ENCODE measurements around the gene SMTN.
"Not testable (repeated sequence)": the region's sequence is repeated elsewhere in the genome, so short reads cannot be mapped to it uniquely, and the experiment has no call there.

SMTN gene

DNA sequence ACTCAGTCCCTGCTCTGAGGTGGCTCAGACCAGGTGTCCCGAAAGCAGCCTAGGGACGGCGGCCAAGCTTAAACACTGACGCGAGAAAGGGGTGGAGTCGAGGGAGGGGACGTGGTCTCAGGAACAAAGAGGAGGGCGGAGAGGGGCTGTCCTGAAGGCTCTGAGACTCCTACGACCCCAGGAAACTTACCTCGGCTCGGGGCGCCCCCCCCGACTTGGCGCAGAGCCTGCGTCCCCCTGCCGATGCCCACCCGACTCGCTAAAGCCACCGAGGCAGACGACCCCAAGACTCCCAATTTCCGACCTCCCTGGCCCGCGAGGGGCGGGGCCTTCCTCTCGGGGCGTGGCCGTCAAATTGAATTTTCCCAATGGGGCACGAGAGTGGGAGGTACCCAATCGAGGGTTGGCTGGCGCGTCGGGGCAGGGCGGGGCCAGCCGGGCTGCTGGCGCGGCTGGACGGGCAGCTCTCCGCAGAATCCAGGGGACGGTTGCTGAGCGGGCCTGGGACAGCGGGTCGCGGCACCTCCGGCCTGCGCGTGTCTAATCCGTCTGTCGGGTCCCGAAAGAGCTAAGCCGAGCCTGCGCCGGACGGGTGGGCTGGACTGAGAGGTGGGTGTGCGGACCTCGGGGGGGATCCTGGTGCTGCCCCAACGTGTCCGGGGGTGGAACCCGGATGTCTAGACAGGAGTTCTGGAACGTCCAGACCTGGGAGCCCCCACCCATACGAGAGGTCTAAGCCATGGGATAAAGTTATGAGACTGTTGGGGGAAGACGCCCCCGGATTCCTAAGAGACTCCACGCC, at the start of gene SMTN:
Gene SMTN, plus strand, starts transcription at position 471 of the 802 bp plus-strand sequence. CDS start 1,941 bp downstream, outside the sequence.
- peak; percentile 77 for DNase-seq

DNA sequence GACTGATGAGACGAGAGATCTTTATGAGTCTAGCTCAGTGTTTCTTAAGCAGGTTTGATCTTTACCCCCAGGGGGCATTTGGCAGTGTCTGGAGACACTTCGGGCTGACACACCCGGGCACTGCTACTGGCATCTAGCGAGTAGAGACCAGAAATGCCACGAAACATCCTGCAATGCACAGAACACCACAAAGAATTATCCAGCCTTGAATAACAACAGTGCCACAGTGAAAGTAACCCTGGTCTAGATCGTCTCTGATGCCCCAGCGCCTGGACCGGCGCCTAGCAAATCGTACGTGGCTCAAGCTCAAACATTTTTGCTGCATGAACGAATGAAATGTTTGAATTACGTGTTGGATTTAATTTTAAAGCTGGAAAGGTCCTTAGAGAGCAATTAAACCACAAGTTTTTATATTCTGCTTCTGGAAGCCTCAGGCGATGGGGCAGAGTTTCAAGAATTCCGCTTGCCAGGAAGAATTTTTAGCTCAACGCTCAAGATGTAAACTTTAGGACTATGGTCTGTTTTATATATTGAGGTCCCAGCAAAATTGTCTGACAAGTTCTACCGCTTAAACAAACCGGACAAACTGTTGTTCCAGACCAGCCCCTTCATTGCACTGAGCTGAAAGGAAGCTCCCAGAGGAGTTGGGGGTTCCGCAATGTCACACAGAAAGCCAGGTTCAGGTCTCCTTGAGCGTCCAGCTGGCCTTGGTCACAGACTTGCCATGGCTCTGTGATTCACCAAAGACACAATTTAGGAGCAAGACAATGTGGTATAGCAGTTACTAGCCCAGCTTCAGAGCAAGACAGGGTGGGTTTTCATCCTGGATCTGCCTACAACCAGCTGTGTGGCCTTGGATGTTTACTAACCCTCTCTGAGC, 44.2 kb upstream of the SMTN start:
- DNase-seq: no peak

DNA sequence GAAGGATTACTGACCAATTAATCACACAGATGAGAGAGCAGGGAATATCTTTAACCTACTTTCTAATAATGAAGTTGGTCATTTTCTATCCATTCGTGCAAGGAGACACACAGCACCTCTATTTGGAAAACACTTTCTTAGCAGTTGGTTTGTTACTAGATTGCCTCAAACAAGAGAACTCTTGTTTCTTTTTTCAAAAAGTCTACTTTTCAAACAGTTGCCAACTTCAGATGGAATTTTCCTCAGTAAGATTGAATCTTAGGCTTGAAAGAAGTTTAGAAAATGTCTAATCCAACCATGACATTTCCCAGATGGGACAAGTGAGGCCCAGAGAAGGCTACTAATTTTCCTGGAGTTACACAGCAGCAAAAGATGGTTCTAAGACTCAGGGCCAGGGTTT, 42.4 kb upstream of the SMTN start:
- no peak for DNase-seq

DNA sequence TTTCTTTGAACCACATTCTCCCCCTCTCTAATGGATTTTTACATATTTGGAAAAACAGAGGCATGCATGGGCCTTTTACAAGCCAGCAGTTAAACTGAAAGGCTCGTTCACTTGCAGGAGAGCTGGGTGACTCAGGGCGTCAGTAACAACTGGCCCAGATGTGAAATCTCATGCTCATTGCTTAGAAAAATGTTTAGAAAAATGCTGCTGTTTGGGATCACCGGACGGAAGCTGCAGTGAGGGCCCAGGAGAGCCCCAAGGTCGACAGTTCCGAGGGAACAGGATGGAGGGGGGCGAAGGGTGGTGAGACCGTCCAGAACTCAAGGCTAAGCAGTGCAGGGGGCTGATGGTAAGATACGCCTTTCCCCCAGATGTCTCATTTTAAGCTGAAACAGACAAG, 41.7 kb upstream of the SMTN start:
- DNase-seq: no peak

DNA sequence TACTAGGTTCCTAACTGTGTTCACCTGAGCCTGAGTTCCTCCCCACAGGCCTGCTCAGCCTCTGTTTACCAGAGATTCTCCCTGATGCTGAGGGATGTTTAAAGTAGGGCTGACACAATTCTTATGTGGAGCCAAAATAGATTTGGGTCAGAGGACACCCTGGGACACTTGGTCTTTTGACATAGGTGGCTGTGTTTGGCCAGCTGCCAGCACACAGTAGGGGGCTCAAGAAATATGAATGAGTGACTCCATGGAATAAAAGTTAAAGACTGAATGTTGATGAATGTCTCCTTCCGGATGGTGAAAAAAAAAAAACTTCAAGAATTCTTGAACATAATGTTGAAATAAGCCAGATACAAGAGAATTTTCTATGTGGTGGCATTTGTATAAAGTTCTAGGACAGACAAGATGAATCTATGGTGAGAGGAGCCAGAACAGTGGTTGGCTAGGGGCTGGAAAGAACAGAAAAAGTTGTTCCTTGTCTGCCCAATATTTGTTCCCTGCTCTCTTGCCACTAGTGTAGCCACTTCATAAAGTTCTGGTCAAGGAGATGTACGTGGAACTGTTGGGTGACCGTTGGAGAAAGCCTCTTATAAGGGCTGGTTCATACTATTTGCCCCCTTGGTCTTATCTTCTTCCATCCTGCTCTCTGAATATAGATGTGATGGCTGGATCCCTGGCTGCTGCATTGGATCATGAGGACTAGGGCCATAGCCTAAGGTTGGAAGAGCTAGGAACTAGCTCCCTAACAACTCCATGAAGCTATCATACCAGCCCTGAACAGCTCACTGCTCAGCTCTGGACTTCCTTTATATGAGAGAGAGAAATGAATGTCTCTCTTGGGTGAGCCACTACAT, 40.3 kb upstream of the SMTN start:
- DNase-seq: no peak

DNA sequence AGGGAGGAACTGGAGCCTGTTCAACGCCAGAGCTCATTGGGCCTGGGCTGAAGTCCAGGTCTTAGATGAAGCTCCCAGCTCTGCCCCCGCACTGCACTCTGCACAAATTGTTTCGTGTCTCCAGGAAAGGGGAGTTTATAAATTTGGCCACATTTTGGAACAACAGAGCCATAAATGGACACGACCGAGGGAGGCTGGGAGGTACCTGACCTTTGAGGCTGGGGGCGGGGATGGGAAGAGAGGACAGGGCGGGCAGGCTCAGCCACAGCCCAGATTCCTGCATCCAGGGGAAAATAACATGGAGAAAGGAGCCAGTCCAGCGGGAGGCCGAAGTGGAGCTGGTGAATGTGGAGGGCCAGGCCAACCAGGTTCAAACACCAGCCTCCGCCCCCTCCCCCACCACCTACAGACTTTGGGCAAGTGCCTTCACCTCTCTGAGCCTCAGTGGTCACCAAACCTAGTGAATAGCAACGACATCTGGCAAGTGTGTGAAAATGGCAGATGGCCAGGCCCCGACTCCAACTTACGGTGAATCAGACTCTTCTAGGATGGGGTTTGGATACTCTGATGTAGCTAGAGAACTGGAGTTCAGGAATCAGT, 36.8 kb upstream of the SMTN start:
- no peak for DNase-seq

DNA sequence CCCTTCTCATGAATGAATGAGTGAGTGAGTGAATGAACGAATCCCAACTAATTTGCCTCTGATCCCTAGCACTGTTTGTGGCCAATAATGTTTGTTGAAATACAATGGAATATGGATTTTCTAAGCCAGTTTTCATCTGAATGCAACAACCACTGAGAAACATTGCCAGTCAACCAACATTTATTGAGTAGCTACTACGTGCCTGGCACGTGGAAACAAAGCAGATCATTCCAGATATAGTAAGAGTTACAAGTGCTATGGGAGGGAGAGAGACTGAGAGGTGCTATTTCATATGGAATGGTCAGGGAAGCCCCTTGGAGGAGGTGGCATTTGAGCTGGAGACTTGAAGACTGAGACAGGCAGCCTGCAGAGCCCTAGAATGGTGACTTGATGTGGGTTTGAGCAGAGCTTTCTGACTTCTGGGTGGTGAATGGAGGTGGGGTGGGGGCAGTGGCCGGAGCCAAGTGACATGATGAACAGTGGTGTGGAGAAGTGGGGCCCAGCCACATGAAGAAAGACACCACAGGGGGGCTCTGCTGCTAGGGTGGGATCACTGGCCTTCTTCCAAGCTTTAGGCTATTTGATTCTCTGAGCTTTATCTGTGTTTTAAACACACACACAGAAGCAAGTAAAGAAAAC, 35.1 kb upstream of the SMTN start:
- no peak for DNase-seq

DNA sequence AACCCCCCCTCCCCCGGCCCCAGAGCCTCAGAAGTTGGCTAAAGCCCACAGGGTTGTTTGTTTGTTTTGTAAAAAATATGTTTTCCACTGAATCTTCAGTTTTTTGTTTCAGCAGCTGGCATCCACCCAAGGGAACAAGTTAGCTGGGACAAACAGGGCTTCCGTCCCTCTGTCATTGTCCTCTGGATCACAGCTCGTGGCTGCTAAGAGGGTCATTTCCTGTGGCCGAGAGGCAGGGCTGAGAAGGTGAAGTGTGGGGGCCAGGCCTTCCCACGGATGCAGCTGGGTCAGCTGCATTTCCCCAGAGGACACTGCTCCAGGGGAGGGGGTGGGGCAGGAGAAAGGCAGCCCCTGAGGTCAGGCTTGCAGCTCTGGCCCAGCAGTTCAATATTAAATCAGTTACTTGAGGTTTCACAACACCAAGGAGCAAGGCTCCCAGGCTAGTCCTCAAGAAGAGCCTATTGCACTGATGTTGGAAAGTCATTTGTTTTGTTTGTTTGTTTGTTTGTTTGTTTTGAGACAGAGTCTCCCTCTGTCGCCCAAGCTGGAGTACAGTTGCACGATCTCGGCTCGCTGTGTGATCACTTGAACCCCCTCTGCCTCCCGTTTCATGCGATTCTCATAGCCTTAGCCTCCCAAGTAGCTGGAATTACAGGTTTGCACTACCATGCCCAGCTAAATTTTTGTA, 34.4 kb upstream of the SMTN start:
- no peak for DNase-seq

DNA sequence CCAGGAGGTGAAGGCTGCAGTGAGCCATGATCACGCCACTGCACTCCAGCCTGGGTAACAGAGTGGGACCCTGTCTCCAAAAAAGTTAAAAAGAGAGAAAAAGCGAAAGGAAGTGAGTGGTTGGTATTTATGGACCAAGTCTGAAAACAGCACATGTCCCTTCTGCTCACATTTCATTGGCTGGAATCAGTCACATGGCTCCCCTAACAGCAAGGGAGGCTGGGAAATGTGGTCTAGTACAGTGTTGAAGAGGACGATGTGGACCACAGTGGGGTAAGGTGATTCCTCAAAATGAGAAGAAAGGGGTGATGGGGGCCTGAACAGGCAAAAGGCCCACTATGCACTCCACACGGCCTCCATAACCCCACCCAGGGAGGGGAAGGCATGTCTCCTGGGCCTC, 32.5 kb upstream of the SMTN start:
- DNase-seq: no peak

DNA sequence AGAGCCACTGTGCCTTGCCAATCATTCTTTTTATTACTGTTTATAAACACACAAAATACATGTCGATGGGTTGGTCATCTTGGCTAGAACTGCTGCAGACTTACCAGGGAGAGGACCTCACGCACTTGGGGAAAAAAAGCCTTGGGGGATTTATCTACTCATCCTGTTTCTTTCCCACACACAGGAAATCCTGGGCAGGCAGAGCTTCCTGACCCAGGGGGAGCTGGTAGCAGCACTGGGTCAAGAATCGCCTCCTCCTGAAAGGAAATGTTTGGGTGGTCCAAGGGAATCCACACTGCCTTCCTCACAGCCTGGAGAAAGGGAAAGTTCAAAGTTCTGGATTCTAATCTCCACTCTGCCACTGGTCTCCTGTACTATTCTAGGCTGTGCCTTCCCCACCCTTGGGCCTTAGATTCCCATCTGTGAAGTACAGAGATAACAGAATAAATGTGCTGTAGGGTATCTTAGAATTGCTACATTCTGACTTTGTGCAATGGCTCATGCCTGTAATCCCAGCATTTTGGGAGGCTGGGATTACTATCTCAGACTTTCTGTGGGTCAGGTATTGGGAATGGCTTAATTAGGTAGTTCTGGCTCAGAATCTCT, 31.2 kb upstream of the SMTN start:
- no peak for DNase-seq

DNA sequence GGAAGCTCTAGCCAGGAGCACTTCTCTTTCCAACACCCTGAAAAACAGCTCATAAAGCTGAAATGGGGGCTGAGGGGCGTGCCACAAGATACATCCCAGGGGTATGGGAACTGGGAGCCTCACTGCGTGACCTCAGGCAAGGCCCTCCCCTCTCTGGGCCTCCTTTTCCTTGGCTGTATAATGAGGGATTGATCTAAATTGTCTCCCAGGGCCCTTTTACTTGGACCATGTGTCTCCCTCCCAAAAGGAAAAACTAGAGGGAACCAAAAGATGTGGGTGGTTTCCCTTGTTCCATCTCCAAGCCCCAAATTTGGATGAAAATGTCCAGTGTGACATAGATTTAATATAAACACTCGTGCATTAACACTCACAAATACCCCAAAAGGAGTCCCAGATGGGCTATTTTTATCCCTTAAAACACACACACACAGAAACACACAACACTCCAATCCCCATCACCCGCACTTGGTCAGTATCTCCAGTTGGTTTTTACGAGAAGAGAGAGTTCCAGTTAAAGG, 25.9 kb upstream of the SMTN start:
- DNase-seq: no peak

DNA sequence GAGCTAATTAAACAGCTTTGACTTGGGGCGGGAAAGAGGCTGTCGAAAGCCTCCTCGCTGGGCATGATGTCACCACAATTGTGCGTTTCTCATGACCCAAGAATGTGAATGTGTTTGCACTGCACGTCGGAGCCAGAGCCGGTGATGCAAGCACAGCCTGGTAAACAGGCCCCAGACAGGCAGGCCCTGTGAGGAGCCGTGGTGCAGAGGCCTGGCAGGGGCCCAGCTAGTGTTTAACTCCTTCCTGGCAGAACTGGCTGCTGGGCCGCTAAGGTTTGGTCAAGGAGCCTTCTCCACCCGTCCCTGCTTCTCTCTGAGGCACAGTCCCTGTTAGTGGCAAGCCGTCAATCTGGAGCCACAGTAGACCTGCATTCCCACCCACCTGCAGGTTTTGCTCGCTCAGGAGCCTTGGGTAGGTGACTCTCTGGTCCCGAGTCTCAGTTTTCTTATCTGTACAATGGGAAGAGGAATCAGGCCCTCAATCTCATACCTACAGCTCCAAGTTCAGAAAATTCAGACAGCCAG, 25.4 kb upstream of the SMTN start:
- DNase-seq: no peak

DNA sequence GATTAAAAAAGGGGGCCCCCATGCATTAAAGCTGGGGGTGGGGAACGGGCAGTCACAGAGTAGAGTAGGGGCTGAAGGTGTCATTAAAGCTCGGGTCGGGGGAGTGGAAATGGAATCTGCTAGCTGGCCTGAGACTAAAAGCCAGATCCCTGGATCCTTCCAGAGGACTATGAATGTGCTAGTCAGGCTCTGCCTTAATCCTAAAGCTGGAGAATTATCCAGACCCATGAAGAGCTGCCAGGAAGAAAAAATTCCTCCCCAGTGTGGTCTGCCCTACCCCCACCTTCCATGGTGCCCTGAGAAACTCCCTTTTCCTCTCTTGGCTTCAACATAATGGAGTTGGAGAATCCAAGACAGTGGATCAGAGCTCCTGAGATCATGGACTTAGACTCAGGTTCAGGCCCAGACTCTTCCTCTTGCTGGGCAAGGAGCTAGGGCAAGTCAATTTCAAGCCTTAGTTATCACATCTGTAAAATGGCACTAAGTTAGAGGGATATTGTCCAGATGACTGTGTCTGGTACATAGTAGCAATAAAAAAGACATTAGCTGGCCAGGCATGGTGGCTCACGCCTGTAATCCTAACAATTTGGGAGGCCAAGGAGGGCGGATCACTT, 24.0 kb upstream of the SMTN start:
- DNase-seq: no peak

DNA sequence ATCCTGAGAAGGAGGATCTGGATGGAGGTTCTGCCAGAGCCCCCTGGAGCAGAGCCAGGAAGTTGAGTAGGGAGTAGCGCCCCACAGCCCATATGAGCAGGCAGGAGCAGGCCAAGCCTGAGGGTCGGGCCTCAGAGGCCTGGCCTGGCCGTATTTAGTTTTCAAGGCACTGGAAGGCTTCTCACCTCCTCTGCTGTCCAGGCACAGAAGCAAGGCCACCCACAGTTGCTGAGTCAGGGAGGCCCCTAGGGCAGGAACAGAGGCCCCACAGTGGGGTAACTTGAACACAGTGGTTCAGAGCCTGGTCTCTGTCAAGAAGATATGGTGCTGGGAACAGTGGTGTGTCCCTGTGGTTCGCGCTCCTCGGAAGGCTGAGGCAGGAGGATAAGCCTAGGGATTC, 21.5 kb upstream of the SMTN start:
- not testable (repeated sequence) for DNase-seq

DNA sequence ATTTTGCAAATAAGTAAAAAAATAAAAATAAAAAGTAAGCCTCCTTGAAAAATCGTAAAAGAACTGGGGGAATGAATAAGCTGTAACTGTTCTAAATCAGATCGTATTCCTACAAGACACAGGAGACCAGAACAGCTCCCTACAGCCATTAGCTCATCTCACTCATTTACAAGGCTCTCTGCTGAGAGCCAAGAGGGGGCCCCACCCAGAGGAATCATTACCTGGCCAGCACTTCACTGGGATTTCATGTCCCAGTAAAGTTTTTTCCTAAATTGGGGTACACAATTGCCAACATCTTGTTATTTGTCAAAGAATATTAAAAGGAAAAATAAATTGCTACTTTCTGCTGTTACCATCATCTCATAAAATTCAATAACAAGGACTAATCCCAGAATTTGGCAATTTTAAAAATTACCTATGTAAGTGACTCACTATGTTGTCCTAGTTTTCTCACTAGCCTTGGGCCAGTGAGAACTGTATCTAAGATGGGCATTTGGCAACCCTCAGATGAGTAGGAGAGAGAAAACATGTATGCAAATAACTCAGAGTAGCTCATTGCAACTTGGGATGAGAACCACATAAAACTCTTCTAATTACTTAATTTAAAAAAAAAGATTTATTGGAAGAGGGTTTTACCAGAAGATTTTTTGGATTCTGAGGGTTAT, 18.4 kb upstream of the SMTN start:
- DNase-seq: no peak

DNA sequence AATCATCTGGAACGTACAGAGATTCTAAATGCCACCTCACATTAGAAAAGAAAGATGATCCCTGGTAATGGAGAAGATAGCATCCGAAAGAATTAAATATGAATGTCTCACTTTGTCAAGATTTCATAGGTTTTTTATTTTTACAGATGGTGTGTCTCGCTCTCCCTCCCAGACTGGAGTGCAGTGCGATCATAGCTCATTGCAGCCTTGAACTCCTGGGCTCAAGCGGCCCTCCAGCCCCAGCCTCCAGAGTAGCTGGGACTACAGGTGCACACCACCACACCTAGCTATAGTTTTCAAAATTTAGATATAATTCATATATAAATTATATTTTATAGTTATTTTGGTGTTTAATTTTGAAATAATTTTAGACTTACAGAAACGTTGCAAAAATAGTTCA, 16.7 kb upstream of the SMTN start:
- DNase-seq: no peak

DNA sequence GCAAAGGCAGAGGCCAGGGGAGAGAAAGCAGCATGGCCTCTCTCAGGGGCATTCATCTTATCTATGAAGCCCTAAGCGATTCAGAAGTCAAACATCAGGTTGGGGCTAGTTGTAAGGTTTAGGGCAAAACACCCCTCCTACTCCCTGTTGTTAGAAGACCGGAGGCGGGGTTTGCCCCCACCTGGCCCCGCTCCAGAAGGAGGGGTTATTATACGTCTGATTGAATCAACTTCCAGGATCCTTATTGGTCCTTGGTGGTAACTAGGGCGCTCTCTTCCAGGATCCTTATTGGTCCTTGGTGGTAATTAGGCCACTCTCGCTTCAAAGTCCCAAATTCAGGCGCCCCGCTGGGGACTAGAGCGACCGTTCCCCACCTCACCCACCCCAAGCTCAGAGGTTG, 12.1 kb upstream of the SMTN start:
- no peak for DNase-seq

DNA sequence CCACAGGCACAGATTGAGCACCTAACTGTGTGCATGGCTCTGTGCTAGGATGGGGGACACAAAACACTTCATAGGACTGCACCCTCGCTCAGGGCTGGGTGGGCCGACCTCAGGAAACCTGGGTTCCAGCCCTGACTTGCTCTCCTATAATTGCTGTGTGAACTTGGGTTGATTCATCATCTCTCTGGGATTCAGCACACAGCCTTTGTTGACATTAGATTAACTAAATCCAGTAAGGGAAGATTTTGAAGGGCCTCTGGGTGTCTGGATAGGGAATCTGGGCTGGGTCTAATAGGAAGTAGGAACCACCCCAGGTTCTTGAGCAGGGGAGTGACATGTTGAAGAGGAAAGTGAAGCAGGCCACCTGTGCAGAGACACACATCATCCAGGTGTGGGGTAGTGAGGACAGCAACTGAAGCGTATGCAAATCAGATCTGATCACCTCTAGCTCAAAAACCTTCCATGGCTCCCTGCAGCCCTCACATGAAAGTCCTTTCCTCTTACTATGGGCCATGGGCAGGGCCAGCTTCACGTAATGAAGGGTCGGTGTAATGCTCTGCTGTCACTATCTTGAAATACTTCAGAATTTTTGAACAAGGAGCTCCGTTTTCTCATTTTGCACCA, 11.3 kb upstream of the SMTN start:
- not testable (repeated sequence) for DNase-seq

DNA sequence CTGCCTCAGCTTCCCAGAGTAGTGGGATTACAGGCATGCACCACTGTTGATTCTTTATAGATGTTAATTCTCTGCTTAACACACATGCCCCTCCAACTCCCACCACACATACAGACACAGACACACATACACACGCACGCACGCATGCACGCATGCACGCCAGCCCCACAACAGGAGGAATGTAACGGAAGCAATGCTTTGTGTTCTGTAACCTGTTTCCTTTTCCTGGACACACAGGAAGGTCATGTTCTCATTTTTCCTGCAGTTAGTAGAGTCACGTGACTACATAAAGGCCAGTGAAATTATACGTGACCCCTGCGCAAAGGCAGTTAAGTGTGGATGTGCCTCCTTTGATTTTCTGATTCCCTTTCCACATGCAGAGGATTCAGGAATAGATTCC, 8.0 kb upstream of the SMTN start:
- not testable (repeated sequence) for DNase-seq
